ENCODE results near the gene ART1.
A peak's percentile ranks its signal among the peaks of the same experiment; 100 is the strongest.
"Not testable (repeated sequence)": the region's sequence is repeated elsewhere in the genome, so short reads cannot be mapped to it uniquely, and the experiment has no call there.

ART1 gene

DNA sequence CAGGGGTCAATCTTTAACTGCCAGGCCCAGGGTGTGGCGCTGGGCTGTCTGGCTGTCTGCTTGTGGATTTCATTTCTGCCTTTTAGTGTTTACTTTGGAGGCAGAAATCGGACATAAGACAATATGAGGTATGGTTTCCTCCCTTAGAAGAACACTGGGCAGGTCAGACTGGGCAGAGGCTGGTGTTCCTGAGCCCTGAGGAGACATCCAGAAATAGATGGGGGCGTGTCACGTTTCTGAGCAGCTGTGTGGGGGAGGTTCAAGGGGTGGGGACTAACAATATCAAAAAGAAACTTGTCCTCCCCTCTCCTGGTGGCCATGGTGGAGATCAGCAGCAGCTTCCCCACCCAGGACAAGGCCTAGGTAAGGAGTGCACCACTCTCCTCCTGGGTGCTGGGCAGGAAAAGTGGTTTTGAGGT lies at the start of gene ART1:
Gene ART1 (plus strand): TSS at position 312 of the 419 bp plus-strand sequence. CDS start 14,086 bp downstream, outside the sequence.
- DNase-seq = no peak

- DNase-seq = not testable (repeated sequence)
Observed at GRCh38 chr11:3597743-3598142, 47.2 kb upstream of the ART1 start.

DNA sequence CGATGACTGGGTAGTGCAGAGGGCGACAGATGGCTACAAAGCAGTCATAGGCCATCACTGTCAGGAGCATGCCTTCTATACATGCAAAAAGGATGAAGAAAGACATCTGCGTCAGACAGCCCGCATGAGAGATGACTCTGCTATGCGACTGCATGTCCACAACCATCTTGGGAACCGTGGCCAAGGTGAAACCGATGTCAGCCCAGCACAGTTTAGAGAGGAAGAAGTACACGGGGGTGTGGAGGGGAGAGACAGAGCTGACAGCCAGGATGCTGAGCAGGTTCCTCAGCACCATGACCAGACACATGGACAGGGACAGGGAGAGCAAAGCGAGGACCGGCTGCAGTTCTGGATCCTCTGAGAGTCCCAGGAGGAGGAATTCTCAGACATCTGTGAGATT lies 44.7 kb upstream of the ART1 start:
- not testable (repeated sequence) for DNase-seq

DNA sequence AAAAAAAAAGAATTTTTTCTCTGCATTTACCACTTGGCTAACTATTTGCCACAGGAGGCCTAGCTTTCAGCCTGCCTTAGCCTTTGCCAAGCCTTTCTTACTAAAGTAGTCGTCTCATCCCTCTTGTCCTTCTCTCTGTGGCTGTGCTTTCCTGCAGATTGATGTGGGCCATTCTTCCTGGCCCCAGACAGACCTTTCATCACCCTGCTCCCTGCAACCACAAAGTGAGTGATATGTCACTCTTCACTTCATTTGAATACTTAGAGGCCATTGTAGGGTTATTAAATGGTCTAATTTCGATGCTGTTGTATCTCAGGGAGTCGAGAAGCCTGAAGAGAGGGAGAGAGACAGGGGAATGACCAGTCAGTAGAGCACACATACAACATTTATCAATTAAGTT lies 40.8 kb upstream of the ART1 start:
- DNase-seq = no peak

DNA sequence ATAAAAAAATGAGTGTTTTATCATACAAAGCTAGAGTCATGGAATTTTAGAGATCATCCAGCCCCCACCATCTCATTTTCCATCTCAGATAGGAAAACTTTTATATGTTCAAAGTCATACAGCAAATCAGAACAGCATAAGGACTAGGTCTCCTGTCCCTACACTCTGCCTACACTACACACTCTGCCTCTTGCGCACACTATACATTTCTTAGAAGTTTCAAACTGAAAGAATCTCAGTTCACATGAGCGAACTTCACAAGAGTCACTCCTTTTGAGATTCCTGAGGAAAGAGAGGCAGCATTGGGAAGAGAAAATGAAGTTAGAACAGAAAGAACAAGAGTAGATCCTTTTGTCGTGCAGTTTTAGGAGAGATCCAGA lies 39.7 kb upstream of the ART1 start:
- DNase-seq = no peak

GRCh38 chr11:3605771-3606203 lies 39.1 kb upstream of the ART1 start:
- no peak for DNase-seq

GRCh38 chr11:3609416-3610265 lies 35.3 kb upstream of the ART1 start:
- no peak for DNase-seq

- no peak for DNase-seq
Observed at GRCh38 chr11:3610846-3611245, 34.1 kb upstream of the ART1 start.

DNA sequence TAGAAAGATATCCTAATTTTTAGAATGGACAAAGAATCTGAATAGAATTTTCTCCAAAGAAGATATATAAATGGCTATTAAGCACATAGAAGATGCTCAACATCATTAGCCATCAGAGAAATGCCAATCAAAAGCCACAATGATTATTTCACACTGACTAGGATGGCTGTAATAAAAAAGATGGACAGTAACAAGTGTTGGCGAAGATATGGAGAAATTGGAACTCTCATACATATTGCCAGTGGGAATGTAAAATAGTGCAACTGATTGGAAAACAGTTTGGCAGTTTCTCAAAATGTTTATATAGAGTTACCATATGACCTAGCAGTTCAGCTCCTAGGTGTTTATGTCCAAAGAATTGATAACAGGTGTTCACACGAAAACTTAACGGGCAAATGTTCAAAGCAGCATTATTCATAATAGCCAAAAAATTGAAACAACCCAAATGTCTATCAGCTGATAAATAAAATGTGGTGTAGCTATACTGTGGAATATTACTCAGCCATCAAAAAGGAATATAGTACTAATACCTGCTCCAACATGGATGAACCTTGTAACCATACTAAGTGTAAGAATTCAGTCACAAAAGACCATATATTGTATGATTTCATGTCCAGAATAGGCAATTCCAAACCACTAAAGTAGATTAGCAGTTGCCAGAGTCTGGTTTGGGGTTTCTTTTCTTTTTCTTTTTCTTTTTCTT lies 32.8 kb upstream of the ART1 start:
- DNase-seq = no peak

- no peak for DNase-seq
Observed at GRCh38 chr11:3613998-3614741, 30.8 kb upstream of the ART1 start.

DNA sequence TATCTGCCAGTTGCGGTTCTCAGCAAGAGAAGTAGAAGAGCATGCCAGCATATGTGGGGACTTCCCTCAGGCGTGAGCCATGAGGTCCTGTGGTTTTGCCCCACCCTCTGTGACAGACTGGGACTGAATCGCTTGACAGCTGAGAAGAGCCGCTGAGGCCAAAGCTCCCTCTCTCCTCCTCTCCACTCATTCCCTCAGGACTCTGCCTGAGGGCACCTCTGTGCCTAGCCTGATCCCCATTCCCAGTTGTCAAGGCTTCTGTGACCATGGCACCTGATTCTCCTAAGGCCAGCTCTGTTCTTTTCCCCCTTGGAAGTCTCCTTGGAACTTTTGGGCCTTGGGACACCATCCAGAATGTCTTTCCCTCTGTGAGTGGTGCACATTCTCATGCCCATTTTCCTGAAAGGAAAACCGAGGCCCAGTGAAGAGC lies 30.2 kb upstream of the ART1 start:
- DNase-seq = no peak

- no peak for DNase-seq
Observed at GRCh38 chr11:3615998-3616397, 28.9 kb upstream of the ART1 start.

GRCh38 chr11:3616721-3617460 lies 28.0 kb upstream of the ART1 start:
- DNase-seq = no peak

GRCh38 chr11:3617990-3618389 lies 26.9 kb upstream of the ART1 start:
- no peak for DNase-seq

GRCh38 chr11:3622521-3622920 lies 22.4 kb upstream of the ART1 start:
- no peak for DNase-seq

DNA sequence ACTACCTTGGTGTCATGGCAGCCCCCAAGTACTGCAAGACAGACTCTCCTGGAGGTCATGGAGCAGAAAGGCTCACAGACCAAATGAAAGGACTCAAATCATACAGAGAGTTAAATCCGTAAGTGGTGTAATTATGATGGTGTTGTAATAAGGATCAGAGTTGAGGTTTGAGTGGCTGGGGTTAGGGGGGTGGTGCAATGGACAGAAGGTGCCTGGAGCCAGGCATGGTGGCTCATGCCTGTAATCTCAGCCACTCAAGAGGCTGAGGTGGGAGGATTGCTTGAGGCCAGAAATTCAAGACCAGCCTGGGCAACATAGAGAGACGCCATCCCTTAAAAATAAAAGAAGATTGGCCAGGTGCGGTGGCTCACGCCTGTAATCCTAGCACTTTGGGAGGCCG lies 21.8 kb upstream of the ART1 start:
- no peak for DNase-seq

GRCh38 chr11:3623767-3624458 lies 21.0 kb upstream of the ART1 start:
- DNase-seq = no peak

- no peak for DNase-seq
Observed at GRCh38 chr11:3626250-3626960, 18.5 kb upstream of the ART1 start.

GRCh38 chr11:3627291-3627690 lies 17.6 kb upstream of the ART1 start:
- DNase-seq = peak; percentile 10

DNA sequence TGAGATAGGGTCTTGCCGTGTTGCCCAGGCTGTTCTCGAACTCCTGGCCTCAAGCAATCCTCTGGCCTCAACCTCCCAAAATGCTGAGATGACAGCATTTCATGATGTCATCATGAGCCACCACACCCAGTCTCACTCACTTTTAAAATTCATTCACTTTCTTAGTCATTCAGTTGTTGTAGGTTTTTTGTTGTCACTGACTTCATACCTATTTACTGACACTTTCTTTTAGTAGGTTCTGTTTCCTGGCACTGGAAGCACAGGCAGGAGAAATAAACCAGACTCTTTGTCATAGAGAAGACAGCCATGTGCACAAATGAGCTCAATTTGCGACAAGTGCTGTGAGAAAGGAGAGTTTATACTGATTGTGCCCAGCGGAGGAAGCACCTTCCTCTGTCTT lies 13.6 kb upstream of the ART1 start:
- DNase-seq = no peak

- DNase-seq = no peak
Observed at GRCh38 chr11:3632070-3632660, 12.8 kb upstream of the ART1 start.

Data from T1000 (cell line).